ENCODE data around the gene SSBP3.
"Not testable (repeated sequence)": the region's sequence is repeated elsewhere in the genome, so short reads cannot be mapped to it uniquely, and the experiment has no call there.

Gene SSBP3

GRCh38 chr1:54391450-54392209 is 14.6 kb downstream of the SSBP3 start:
- no peak for DNase-seq

- no peak for DNase-seq
Measured at GRCh38 chr1:54390655-54391054, 15.5 kb downstream of the SSBP3 start.

DNA sequence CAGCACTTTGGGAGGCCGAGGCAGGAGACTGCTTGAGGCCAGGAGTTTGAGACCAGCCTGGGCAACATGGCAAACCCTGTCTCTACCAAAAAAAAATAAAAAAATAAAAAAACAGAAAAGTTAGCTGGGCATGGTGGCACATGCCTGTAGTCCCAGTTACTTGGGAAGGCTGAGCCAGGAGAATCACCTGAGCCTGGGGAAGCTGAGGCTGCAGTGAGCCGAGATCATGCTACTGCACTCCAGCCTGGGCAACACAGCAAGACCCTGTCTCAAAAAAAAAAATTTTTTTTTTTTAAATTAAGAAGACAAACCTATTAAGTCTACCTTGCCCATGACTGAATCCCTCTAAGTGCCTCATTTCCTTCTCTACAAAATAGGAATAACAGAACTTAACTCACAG is 16.6 kb downstream of the SSBP3 start:
- DNase-seq, result not testable (repeated sequence)

DNA sequence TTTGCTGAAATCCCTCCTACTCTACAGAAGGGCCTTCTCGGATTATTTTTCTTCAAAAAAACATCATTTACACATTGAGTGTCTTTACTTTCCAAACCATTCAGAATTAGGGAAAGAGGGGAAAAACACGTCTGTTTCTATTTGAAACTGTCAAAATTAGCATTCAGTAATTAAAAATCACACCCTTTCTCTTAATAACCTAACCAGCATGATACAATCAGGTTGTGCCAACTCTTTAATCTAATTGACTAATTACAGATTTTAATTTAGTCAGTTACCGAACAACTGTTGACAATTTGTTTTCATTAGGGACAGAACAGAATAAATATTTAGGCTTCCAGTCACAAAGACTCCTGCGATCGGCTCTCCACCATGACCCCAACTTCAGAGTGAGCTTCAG is 18.8 kb downstream of the SSBP3 start:
- no peak for DNase-seq

DNA sequence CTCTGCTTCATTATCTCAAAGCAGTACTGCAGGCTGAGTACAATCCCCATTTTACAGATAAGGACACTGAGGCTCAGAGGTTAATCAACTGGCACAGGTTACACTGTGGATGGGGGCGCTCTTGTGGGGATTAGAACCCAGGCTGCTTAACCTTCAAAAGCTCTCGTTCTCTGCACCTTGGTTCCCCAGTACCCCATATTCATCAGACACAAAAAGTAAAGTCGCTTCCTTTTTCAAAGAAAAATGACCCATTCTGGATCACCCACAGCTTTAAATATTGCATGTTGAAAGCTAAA is 20.5 kb downstream of the SSBP3 start:
- no peak for DNase-seq

GRCh38 chr1:54384918-54385726 is 21.1 kb downstream of the SSBP3 start:
- DNase-seq, result no peak

DNA sequence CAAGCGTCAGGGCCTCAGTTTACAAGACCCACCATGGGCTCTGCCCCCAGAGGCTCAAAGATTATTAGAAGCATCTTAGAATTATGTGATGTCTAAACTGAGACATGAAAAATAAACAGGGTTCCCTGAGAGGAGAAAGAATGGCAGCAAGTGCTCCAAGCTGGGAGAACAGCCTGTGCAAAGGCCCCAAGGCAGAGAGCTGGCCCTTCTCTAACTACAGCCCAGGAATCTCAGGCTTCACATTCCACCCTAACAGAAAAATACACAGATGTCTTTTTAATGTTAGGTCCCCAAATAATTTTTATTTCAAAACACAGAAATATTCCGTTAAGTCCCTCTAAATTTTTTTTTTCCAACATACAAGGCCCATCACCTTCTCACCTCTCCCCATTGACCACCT is 21.7 kb downstream of the SSBP3 start:
- DNase-seq, result no peak

- DNase-seq, result no peak
Measured at GRCh38 chr1:54381524-54381923, 24.7 kb downstream of the SSBP3 start.

DNA sequence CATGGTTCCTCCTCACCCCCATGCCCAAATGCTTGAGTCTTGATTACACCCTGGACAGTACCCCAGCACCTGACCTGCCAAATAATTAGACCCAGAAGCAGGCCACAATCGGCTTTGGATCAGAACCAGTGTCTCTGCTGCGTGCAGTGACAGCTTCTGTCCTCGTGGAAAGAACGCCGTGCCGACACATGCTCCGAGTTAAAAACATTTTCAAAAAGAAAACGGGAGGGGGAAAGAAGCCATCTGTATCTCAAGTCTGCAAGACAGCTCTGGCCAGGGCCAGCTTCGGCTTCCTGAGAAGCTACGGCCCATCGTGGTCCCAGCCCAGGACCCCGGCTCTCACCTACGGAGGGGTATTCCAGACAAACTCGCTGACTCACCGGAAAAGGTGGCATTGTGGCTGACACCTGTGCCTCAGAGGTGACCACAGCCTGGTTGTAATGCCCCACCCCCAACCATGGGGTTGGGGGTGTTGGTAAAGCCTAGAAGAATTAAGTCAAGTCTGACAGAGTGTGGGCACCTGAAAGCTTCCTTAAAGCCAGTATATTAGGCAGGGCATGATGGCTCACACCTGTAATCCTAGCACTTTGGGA is 25.8 kb downstream of the SSBP3 start:
- DNase-seq, result no peak

- no peak for DNase-seq
Measured at GRCh38 chr1:54379555-54380289, 26.5 kb downstream of the SSBP3 start.

- DNase-seq, result no peak
Measured at GRCh38 chr1:54378874-54379554, 27.2 kb downstream of the SSBP3 start.

DNA sequence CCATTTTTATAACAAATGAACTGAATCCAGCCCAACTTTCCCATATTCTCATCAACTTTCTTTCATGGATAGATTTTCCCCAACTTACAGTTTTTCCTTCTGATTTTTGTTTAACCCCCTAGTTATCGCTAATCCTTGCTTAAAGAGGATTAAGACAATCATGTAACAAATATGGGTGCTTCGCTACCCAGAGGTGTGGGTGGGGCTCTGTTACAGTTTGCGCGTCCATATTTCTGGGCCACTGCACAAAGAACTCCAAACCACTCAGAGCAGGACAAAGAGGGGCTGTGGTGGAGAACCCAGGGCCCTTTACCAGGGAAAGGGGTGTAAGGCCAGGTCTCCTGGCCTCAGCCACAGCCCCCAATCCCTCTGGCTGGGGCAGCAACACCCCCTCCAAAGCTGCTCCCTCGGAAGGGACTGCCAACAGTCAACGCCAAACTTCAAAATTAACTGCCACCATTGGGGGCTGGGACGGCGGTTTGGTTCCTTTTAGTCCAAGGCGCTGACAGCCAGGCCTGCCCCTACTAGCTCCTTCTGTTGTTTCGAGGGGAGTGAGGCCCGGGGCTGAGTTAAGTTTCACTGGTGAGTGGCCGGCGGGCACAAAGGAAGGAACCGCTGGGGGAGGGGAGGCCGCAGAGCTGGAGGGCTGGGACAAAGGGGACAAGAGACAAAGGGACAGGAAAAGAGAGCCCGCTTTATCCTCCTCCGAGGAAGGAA is 27.9 kb downstream of the SSBP3 start:
- DNase-seq, result no peak

DNA sequence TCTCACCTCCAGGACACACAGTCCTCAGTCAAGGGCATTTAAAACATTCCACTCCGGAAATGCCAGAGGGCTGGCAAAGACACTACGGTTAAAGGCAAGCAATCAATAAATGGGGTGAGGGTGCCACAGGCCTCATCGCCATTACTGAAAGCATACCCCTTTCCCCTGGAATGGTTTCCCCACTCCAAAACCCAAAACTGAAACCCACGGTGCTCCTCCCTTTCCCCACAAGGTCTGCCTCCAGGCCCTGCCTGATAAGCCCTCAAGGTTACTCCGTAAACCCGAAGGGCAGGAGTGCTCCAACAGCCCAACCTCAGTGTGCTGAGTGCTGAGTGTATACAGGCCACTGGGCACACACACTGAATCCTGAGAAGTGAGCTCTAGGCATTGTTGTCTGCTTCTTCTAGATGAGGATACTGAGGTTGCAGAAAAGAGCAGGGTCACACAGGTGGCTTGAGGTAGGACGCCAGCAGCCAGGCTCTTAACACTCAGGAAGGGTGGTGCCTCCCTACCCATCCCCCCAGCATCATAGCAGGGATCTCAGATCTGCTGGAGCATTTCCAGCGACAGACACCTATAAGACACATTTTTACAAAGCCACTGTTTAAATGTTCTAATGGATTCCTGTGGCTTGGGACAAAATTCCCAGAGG is 29.0 kb downstream of the SSBP3 start:
- no peak for DNase-seq

GRCh38 chr1:54376430-54377039 is 29.7 kb downstream of the SSBP3 start:
- no peak for DNase-seq

- DNase-seq, result no peak
Measured at GRCh38 chr1:54375712-54376429, 30.3 kb downstream of the SSBP3 start.

GRCh38 chr1:54375298-54375697 is 30.9 kb downstream of the SSBP3 start:
- DNase-seq, result no peak

- no peak for DNase-seq
Measured at GRCh38 chr1:54374766-54375165, 31.4 kb downstream of the SSBP3 start.

- DNase-seq, result no peak
Measured at GRCh38 chr1:54372978-54373377, 33.2 kb downstream of the SSBP3 start.

DNA sequence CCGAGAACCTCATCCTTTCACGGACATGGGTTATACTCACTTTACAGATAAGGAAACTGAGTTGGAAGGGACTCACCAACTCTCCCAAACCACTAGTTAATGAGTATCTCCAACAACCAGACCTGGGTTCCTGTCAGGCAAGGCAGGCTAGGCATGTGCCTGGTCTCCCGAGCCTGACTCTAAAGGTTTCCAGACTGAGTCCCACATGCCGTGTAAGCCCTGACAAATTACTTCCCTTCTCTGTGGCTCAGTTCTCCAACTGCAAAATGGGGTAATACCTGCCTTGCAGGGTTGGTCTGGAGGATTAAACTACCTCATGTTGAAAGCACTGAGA is 34.3 kb downstream of the SSBP3 start:
- DNase-seq, result no peak
